ENCODE measurements around the gene TBC1D23.
"Not testable (repeated sequence)": the region's sequence is repeated elsewhere in the genome, so short reads cannot be mapped to it uniquely, and the experiment has no call there.

TBC1D23 gene

GRCh38 chr3:100257586-100257985 is 3.2 kb upstream of the TBC1D23 start:
- H3K36me3 ChIP-seq (ENCODE audit: control insufficient read depth, insufficient read depth, low read length, severe bottlenecking) = no peaks in the 10 kb centered on the region
- H3K27me3 ChIP-seq (replicated peaks; ENCODE audit: control insufficient read depth, insufficient read depth, low read length) = no peaks in the 10 kb centered on the region
- H3K9ac ChIP-seq (ENCODE audit: low read length) = peak overlapping the region; percentile 11
- no peak for DNase-seq (ENCODE audit: low read depth)
- peak overlapping the region; percentile 33 for H3K4me3 ChIP-seq (ENCODE audit: low read length)
- peaks cover 53% of the 10 kb centered on the region for H3K4me1 ChIP-seq (ENCODE audit: control insufficient read depth, insufficient read depth, low read length)
- H3K9me3 ChIP-seq (ENCODE audit: control insufficient read depth, low read length) = no peaks in the 10 kb centered on the region

- H3K9me3 ChIP-seq (ENCODE audit: control insufficient read depth, low read length) = no peaks in the 10 kb centered on the region
- H3K36me3 ChIP-seq (ENCODE audit: control insufficient read depth, insufficient read depth, low read length, severe bottlenecking) = no peaks in the 10 kb centered on the region
- peaks cover 75% of the 10 kb centered on the region for H3K4me1 ChIP-seq (ENCODE audit: control insufficient read depth, insufficient read depth, low read length)
- DNase-seq (ENCODE audit: low read depth) = peak; percentile 56
- peak overlapping the region; percentile 96 for H3K9ac ChIP-seq (ENCODE audit: low read length)
- peak overlapping the region; percentile 92 for H3K4me3 ChIP-seq (ENCODE audit: low read length)
- no peaks in the 10 kb centered on the region for H3K27me3 ChIP-seq (replicated peaks; ENCODE audit: control insufficient read depth, insufficient read depth, low read length)
These were observed 609 bp upstream of the TBC1D23 start for GRCh38 chr3:100260081-100260684.

GRCh38 chr3:100261485-100261903 is 702 bp downstream of the TBC1D23 start:
- no peaks in the 10 kb centered on the region for H3K9me3 ChIP-seq (ENCODE audit: control insufficient read depth, low read length)
- no peaks in the 10 kb centered on the region for H3K27me3 ChIP-seq (replicated peaks; ENCODE audit: control insufficient read depth, insufficient read depth, low read length)
- H3K4me3 ChIP-seq (ENCODE audit: low read length) = peak overlapping the region; percentile 92
- H3K4me1 ChIP-seq (ENCODE audit: control insufficient read depth, insufficient read depth, low read length) = peaks cover 74% of the 10 kb centered on the region
- H3K36me3 ChIP-seq (ENCODE audit: control insufficient read depth, insufficient read depth, low read length, severe bottlenecking) = no peaks in the 10 kb centered on the region
- no peak for DNase-seq (ENCODE audit: low read depth)
- H3K9ac ChIP-seq (ENCODE audit: low read length) = peak overlapping the region; percentile 96

- H3K27me3 ChIP-seq (replicated peaks; ENCODE audit: control insufficient read depth, insufficient read depth, low read length); DNase-seq (ENCODE audit: low read depth); H3K36me3 ChIP-seq (ENCODE audit: control insufficient read depth, insufficient read depth, low read length, severe bottlenecking); H3K9ac ChIP-seq (ENCODE audit: low read length); H3K9me3 ChIP-seq (ENCODE audit: control insufficient read depth, low read length): not testable (repeated sequence)
- Histone ChIP-seq H3K4me1 (ENCODE audit: control insufficient read depth, insufficient read depth, low read length) (peaks cover 73% of the 10 kb centered on the region), H3K4me3 (ENCODE audit: low read length) (peak overlapping the region; percentile 47)
These were observed 2.1 kb downstream of the TBC1D23 start for GRCh38 chr3:100262925-100263324.

- no peaks in the 10 kb centered on the region for H3K36me3 ChIP-seq (ENCODE audit: control insufficient read depth, insufficient read depth, low read length, severe bottlenecking)
- peaks cover 73% of the 10 kb centered on the region for H3K4me1 ChIP-seq (ENCODE audit: control insufficient read depth, insufficient read depth, low read length)
- no peak overlapping the region for H3K9ac ChIP-seq (ENCODE audit: low read length)
- H3K27me3 ChIP-seq (replicated peaks; ENCODE audit: control insufficient read depth, insufficient read depth, low read length) = no peaks in the 10 kb centered on the region
- peak; percentile 37 for DNase-seq (ENCODE audit: low read depth)
- no peaks in the 10 kb centered on the region for H3K9me3 ChIP-seq (ENCODE audit: control insufficient read depth, low read length)
- H3K4me3 ChIP-seq (ENCODE audit: low read length) = peak overlapping the region; percentile 47
These were observed 2.8 kb downstream of the TBC1D23 start for GRCh38 chr3:100263583-100263982.

- peak; percentile 50 for DNase-seq (ENCODE audit: low read depth)
- no peaks in the 10 kb centered on the region for H3K36me3 ChIP-seq (ENCODE audit: control insufficient read depth, insufficient read depth, low read length, severe bottlenecking)
- H3K4me1 ChIP-seq (ENCODE audit: control insufficient read depth, insufficient read depth, low read length) = peaks cover 75% of the 10 kb centered on the region
- H3K27me3 ChIP-seq (replicated peaks; ENCODE audit: control insufficient read depth, insufficient read depth, low read length) = no peaks in the 10 kb centered on the region
- peak overlapping the region; percentile 47 for H3K4me3 ChIP-seq (ENCODE audit: low read length)
- H3K9ac ChIP-seq (ENCODE audit: low read length) = no peak overlapping the region
- no peaks in the 10 kb centered on the region for H3K9me3 ChIP-seq (ENCODE audit: control insufficient read depth, low read length)
These were observed 3.5 kb downstream of the TBC1D23 start for GRCh38 chr3:100264242-100264641.

GRCh38 chr3:100265016-100265415 is 4.2 kb downstream of the TBC1D23 start:
- Histone ChIP-seq H3K9ac (ENCODE audit: low read length) (no peak overlapping the region), H3K36me3 (ENCODE audit: control insufficient read depth, insufficient read depth, low read length, severe bottlenecking) (no peaks in the 10 kb centered on the region), H3K4me1 (ENCODE audit: control insufficient read depth, insufficient read depth, low read length) (peaks cover 75% of the 10 kb centered on the region), H3K9me3 (ENCODE audit: control insufficient read depth, low read length) (no peaks in the 10 kb centered on the region), H3K27me3 (replicated peaks; ENCODE audit: control insufficient read depth, insufficient read depth, low read length) (no peaks in the 10 kb centered on the region), H3K4me3 (ENCODE audit: low read length) (no peak overlapping the region)
- peak; percentile 61 for DNase-seq (ENCODE audit: low read depth)

GRCh38 chr3:100266531-100266930 is 5.7 kb downstream of the TBC1D23 start:
- Histone ChIP-seq H3K4me3 (ENCODE audit: low read length) (no peak overlapping the region), H3K9ac (ENCODE audit: low read length) (no peak overlapping the region), H3K4me1 (ENCODE audit: control insufficient read depth, insufficient read depth, low read length) (peaks cover 83% of the 10 kb centered on the region), H3K36me3 (ENCODE audit: control insufficient read depth, insufficient read depth, low read length, severe bottlenecking) (no peaks in the 10 kb centered on the region), H3K9me3 (ENCODE audit: control insufficient read depth, low read length) (no peaks in the 10 kb centered on the region), H3K27me3 (replicated peaks; ENCODE audit: control insufficient read depth, insufficient read depth, low read length) (no peaks in the 10 kb centered on the region)
- no peak for DNase-seq (ENCODE audit: low read depth)

GRCh38 chr3:100268156-100268555 is 7.4 kb downstream of the TBC1D23 start:
- H3K4me1 ChIP-seq (ENCODE audit: control insufficient read depth, insufficient read depth, low read length) = peaks cover 73% of the 10 kb centered on the region
- DNase-seq (ENCODE audit: low read depth) = peak; percentile 54
- H3K9me3 ChIP-seq (ENCODE audit: control insufficient read depth, low read length) = no peaks in the 10 kb centered on the region
- no peaks in the 10 kb centered on the region for H3K27me3 ChIP-seq (replicated peaks; ENCODE audit: control insufficient read depth, insufficient read depth, low read length)
- peak overlapping the region; percentile 20 for H3K9ac ChIP-seq (ENCODE audit: low read length)
- peak overlapping the region; percentile 66 for H3K4me3 ChIP-seq (ENCODE audit: low read length)
- H3K36me3 ChIP-seq (ENCODE audit: control insufficient read depth, insufficient read depth, low read length, severe bottlenecking) = no peaks in the 10 kb centered on the region

GRCh38 chr3:100269001-100269400 is 8.2 kb downstream of the TBC1D23 start:
- H3K4me3 ChIP-seq (ENCODE audit: low read length) = peak overlapping the region; percentile 66

GRCh38 chr3:100269410-100270214 is 8.8 kb downstream of the TBC1D23 start:
- Histone ChIP-seq H3K9me3 (ENCODE audit: control insufficient read depth, low read length) (no peaks in the 10 kb centered on the region), H3K27me3 (replicated peaks; ENCODE audit: control insufficient read depth, insufficient read depth, low read length) (no peaks in the 10 kb centered on the region), H3K4me1 (ENCODE audit: control insufficient read depth, insufficient read depth, low read length) (peaks cover 58% of the 10 kb centered on the region), H3K9ac (ENCODE audit: low read length) (peak overlapping the region; percentile 39), H3K4me3 (ENCODE audit: low read length) (peak overlapping the region; percentile 66), H3K36me3 (ENCODE audit: control insufficient read depth, insufficient read depth, low read length, severe bottlenecking) (no peaks in the 10 kb centered on the region)
- peak; percentile 88 for DNase-seq (ENCODE audit: low read depth)

More at GRCh38 chr3:100269001-100269400, 8.2 kb downstream of the TBC1D23 start:
- Histone ChIP-seq H3K9ac (ENCODE audit: low read length) (peak overlapping the region; percentile 39), H3K4me1 (ENCODE audit: control insufficient read depth, insufficient read depth, low read length) (peaks cover 64% of the 10 kb centered on the region), H3K27me3 (replicated peaks; ENCODE audit: control insufficient read depth, insufficient read depth, low read length) (no peaks in the 10 kb centered on the region), H3K36me3 (ENCODE audit: control insufficient read depth, insufficient read depth, low read length, severe bottlenecking) (no peaks in the 10 kb centered on the region), H3K9me3 (ENCODE audit: control insufficient read depth, low read length) (no peaks in the 10 kb centered on the region)
- DNase-seq (ENCODE audit: low read depth) = peak; percentile 79
